Neural cell (in vitro differentiated cells): ENCODE results near the gene FAM83C.

Source experiments
- CTCF ChIP-seq: fragments of 450-650 bp; IDR thresholded peaks from 2 replicates; pipeline ENCODE4 v1.5.1; 2014; ENCODE audit warnings: antibody characterized with exemption, mild to moderate bottlenecking, moderate library complexity; ENCODE audit not compliant: poor library complexity, severe bottlenecking
- EZH2 ChIP-seq: fragments of 200-600, 300-800 bp; shearing (Covaris generic), sonication (generic); IDR thresholded peaks from 2 replicates; pipeline ENCODE4 v1.6.1; 2014; ENCODE audit warnings: antibody characterized with exemption, low read length, borderline replicate concordance, mild to moderate bottlenecking; ENCODE audit not compliant: insufficient read depth, poor library complexity, severe bottlenecking
- POLR2AphosphoS5 ChIP-seq: IDR thresholded peaks from 2 replicates; pipeline ENCODE4 v1.6.1; 2012
- SMC3 ChIP-seq: fragments of 450-650 bp; conservative IDR thresholded peaks from 2 replicates; pipeline ENCODE4 v1.6.1; 2014; ENCODE audit warnings: antibody characterized with exemption, mild to moderate bottlenecking, moderate library complexity; ENCODE audit not compliant: poor library complexity
- TAF1 ChIP-seq: IDR thresholded peaks from 2 replicates; pipeline ENCODE4 v1.6.1; 2012; ENCODE audit warnings: low read depth

- TF ChIP-seq CTCF (no peak), EZH2 (no peak), SMC3 (no peak), TAF1 (no peak), POLR2AphosphoS5 (no peak)
These were observed 5.2 kb downstream of the FAM83C start for GRCh38 chr20:35286899-35287508.
